GM15510 (cell line): Measurements from ENCODE around the gene SCG5.

Source experiments
- POLR2A ChIP-seq: IDR thresholded peaks from 3 replicates; pipeline ENCODE4 v1.6.1; 2011; ENCODE audit warnings: borderline replicate concordance; ENCODE audit not compliant: insufficient read length; ENCODE audit errors: extremely low read depth

Gene SCG5

DNA sequence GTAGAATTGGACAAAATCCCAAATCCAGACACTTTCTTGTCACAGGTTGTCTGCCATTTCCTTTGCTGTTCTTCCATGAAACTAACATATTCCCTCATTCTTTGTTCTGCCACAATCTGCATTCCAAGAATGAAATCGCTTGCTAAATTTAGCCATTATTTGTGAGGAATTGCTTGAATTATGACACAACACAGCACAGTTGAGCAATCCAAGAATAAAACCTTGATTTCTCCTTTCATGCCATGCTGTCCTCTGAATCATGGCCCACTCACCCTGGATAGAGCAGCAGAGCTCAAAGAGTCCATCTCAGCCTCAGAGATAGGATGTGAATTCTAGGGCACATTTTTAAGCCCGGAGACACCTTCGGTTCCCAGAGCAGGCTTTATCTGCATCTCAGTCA lies 41.1 kb downstream of the SCG5 start:
- no peak for TF ChIP-seq POLR2A

DNA sequence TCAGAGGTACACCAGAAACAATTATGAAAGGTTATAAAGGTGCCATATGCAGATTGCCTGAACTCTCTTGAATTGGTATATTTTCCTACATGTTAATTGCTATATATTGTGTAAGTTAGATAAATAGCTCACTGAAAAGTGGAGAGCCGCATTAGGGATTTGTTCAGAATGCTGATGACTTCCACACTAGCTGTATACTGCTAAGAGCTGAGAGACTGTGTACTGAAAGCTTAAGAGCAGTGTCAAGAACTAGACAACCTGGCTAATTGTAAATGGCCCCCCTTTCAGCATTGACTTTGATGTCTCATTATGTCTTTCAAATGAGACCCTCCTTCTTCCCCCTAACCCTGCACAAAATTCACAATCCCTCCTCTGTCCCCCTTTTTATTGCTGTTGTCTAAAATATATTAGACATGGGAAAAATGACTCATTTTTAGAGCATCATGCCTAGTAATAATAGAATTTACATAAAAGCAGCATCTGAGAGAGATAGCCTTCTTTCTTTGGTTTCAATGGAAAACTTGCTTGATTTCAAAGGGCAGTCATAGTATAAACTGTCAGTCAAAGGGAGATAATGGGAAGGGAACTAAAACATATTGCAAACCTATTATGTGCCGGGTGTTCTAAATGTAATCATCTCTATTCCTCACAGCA lies 41.6 kb downstream of the SCG5 start:
- TF ChIP-seq POLR2A, result no peak

DNA sequence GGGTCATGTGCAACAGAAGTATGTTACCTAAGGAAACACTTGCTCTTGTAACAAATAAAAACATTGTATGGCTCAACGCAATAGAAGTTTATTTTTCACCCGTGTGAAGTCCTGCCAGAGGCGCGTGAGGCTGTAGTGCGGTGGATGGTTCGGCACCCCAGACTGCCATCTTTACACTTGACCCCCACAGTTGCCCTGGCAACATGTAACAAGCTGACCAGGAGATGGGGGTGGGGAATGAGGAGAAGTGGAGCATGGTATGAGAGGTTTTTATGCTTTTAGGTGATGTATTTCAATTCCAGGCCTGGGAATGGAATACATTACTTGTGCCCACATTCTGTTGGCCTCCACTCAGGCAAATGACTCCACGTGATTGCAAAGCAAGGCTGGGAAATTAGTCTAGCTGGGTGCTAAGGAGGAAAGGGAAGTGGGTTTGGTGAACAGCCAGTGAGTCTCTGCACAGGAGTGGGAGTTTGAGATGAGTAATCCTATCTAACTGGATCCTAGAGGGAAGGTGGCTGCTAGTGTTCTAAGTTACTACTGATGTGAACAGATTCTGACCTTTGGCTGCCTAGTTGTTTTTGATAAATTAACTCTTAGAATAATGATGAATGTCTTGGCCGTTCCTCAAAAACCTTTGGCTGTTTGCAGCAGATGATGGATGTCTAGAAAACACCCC lies 42.5 kb downstream of the SCG5 start:
- TF ChIP-seq POLR2A, result no peak

DNA sequence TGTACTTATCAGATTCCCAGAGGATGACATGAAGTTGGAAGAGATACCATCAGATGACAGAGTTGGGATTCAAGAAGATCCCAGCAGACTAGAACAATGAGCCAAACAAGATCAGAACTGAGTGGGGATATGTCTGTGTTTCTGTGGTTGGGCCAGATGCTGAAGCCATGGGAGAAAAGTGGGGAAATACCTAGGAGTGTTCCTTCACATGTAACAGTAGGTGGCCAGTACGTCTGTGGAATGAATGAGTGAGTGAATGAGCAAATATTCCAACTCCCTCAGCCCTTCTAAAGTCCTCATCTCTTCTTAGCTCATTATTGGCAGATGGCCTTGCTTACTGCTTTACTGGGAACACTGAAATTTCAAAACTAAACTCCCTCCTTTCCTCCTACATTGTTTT lies 44.1 kb downstream of the SCG5 start:
- TF ChIP-seq POLR2A, result no peak

DNA sequence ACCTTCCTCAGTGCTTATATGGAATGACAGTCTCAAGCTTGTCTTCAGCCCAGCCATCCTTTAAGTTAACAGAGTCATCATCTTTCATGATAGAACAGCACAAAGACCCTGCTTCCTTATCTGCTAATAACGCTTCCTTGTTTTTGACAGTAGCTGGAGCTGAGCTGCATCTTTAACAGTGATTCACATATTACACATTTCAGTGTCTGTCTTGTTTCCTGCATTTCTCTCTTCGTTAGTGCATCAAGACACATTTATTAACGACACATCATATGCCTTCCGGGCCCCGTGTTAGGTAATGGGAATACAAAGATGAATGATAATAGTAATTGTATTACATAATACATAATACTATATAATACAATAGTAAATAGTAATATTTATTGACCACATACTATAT lies 46.0 kb downstream of the SCG5 start:
- no peak for TF ChIP-seq POLR2A

DNA sequence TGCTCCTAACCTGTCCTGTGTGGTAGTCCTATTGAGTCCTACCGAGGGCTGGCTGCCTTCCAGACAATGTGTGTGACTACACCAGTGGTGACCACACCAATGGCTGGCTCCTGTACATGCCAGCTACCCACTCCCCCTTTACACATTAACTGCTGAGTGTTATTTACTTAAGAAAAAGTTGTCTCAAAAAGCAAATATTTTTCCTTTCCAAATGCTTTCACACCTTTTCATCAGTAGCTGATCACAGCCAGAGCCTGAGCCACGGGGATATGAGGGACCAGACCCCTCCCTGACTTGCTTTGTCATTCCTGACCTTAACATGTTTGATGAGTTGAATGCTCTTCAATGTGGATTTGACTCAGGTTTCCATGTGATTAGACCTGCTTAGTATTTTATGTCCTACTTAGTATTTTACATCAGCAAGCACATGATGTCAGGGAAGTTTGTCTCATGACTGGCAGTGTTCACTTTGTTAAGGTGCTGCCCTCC lies 46.7 kb downstream of the SCG5 start:
- no peak for TF ChIP-seq POLR2A

DNA sequence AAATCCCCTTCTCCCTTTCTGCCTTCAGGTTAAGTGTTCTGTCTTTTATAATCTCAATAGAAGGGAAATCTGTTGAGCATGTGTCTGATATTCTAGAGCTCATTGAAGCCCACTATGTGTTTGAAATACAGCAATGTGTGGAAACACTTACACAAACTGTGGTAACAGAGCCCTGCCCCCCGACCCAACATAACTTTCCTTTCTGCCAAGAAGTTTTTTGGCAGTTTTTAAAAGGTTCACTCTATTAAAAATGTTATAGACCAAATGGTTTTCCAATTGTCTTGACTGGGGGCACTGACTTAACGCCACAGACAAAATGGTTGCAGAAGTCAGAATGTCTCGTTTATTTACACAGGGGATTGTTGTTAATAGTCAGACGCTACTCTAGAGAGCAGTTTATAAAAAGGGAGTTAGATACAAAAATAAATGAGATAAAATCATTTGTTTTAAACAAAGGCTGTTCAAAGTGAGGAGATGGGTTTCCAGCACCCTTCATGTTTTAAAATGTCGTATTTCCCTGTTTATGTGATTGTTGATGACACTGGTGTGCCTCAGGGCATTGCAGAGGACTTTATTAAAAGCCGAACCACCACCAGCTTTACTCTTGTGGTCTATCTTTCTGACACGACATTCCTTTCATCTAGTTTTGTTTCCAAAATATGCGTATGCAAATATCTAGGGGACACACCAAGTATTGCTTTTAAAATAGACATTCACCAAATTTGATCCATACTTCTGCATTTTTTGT lies 49.6 kb downstream of the SCG5 start:
- TF ChIP-seq POLR2A, result no peak

DNA sequence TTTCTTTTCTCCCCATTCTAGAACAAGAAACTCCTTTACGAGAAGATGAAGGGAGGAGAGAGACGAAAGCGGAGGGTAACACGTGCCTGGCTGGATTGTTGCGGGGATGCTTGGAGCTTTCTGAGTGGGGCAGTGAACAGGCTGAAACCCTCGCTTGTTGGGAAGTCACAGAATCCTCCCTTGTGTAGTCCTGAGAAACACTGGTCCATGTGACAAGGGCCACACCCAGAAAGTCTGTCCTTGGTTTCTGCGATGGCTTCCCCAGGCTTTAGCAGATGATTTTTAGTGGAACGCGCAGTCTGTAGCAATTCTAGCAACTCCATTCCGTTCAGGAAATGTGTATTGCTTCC lies 50.2 kb downstream of the SCG5 start:
- no peak for TF ChIP-seq POLR2A

DNA sequence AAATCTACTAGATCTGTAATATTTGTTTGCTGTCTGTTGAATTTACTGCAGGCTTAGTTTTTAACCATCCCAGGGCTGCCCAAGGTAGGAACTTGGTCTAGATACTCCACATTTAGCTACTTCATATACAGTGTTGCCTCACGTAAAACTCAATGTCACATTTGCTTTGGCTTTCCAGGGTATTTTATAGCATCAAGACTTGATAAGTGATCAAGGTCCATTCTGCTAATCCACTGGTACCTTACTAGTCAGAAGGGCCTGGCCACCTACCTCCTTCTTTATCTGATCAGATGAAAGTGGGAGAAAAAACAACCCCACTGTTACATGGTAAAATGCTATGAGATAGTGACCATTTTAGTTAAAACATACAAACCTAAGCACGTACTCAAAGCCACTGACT lies 50.8 kb downstream of the SCG5 start:
- no peak for TF ChIP-seq POLR2A

DNA sequence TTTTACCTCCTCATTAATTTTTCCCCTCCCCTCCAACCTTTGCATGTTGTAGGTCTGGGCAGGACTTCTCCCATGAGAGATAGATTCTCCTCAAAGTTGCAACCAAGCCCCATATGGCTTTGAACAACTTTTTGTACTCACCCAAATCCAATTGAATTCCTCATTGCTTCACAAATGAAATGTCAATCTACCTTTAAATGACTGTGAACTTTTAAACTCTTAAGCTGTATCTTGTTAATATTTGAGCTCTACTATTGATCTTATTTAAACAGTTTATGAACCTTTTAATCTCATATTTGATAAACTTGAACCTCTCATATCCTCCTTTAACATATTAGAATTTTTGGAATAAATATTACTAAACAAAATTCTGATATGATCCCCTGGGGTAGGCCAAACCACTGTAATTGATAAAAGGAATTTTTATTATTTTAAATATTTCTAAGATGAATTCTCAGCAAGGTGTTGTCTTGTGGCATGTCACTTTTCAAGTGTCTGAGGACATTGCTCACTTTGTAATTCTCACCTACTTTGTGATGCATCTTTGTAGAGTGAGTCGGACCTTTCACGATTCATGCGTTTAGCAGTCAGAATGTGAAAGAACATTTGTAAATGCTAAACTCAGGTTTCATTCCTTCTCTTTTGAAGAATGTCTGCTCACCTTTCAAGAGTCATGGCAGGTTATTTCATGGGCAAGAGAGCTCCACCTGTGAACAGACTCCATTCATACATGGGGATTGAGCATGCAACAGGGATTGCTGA lies 52.9 kb downstream of the SCG5 start:
- TF ChIP-seq POLR2A, result no peak

DNA sequence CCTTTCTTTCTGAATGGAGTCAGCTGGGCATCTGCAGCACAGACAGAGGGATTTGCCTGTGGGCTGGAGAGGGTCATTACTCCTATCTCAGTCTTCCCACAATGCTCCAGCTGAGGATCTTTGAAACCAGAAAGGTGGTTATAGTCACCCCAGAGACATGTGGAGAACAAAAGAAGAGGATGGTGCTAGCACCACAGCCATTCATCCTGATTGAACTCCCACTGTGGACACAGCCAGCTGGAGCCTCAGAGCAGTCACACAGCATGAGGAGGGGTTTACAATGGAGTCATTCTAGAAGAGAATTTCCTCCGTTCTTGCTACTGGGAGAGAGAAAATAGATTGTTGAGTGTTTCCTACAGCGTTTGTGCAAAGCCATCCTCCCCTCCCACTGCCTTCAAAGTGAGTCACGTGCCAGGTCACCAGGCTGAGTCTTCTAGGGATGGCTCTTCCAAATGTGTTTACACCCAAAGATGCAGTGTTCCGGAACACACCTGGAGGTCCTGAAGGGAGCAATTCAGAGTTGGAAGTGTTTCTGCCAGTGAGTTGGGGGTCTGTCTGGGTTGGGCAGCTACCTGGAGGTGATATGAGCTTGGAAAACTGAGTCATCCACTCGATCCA lies 57.4 kb downstream of the SCG5 start:
- TF ChIP-seq POLR2A, result no peak

DNA sequence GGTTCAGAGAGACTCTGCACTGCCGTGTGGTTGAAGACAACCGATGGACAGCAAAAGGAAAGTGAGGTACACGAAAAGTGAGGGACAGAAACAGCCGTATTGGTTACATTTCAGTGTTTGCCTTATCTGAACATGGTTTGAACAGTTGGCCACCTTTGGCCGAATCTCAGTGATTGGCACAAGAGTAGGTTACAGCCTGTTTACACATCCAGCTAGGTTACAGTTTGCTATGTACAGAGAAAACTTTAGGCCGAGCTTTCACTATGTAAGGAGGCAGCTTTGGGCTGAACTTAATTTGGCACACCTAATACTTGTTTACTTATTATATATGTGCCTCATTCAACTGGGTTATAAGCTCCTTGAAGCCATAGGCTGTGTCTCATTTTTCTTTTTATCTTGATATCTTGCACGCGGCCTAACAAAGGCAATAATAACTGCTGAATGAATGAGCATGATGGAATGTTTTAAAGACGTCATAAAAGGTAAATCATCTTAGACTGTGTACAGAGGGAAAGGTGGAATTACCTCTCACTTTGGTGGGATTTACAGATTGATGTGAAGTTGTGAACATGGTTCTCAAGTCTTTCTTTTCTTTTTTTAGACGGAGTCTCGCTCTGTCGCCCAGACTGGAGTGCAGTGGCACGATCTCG lies 59.1 kb downstream of the SCG5 start:
- TF ChIP-seq POLR2A, result no peak

DNA sequence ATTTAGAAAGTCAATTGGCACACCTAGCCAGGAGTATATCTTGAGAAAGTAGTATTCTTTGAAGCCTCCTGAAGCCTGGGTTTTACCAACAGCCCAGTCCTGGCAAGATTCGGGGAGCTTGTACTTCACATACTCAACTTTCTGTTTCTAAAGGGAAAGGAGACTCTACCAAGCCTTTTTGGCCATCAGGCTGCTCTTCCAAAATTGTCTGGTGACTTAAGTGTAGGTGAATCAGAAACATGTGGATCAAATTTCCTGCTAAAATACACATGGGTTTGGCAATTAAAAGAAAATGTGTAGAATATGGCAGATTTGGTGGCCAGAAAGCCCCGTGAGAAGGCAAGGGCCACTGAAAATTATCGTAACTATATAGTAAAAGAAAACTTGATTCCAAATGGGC lies 60.4 kb downstream of the SCG5 start:
- TF ChIP-seq POLR2A, result no peak

DNA sequence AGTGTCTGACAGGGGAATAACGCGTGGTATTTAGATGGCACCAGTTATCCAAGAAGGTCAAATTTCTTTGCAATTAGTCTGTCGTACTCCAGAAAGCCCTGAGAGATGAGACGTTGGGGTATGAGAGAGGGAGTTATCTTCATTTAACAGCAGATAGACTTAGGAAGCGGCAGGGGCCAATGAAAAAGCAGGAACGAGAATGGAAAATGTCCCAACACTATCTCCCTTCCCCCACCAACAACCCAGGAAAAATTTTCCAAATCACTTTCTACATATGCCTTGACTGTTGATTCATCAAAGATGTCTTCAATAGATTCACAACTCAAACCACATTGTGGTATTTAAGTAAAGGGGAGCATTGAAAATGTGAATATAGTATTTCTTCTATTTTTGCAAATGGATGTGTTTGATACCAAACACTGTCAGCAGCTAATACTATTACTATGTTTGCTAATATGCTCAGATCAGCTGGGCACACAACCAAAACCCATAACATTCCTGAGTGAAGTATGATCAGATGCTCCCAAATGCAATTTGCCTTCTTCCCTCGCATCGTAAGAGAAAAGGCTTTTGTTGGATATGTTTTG lies 63.0 kb downstream of the SCG5 start:
- no peak for TF ChIP-seq POLR2A
